Keratinocyte (primary cell): ENCODE results near the gene UBE2F.

Experiments
- EZH2 ChIP-seq: IDR thresholded peaks from one replicate; pipeline ENCODE4 v1.6.1; 2012; ENCODE audit warnings: inconsistent platforms, mild to moderate bottlenecking, low read length, moderate library complexity
- TF ChIP-seq, protein P1 (sequence below), 3 experiments: IDR thresholded peaks in 1 of 3; conservative IDR thresholded peaks in 1 of 3; optimal IDR thresholded peaks in 1 of 3; 2 replicates in 2 of 3; 3 replicates in 1 of 3; pipeline versions ENCODE3 to v1.5.1; 2011; ENCODE audit warnings: low read length in 3 of 3, mild to moderate bottlenecking in 3 of 3, moderate library complexity in 2 of 3, control low read depth in 1 of 3, inconsistent platforms in 1 of 3; ENCODE audit not compliant: insufficient read depth in 2 of 3; ENCODE audit errors: extremely low read depth in 1 of 3

DNA sequence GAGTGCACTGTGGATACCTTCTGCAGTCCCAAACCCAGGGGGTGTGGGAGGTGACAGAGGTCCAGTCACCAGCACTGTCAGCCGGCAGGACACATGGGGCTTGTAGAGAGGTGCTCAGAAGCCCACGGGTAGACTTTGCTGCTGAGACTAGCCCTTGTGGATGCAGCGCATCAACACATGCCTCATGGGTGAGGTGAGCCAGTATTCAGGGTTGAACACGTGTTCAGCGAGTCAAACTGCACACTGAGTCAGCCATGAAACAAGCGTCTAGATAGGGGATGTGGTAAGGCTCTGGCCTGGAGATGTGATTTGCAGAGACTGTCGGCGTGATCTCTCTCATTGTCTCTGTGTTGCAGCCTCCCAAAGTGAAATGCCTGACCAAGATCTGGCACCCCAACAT lies 58.2 kb downstream of the UBE2F start:
- TF ChIP-seq, protein P1, sequence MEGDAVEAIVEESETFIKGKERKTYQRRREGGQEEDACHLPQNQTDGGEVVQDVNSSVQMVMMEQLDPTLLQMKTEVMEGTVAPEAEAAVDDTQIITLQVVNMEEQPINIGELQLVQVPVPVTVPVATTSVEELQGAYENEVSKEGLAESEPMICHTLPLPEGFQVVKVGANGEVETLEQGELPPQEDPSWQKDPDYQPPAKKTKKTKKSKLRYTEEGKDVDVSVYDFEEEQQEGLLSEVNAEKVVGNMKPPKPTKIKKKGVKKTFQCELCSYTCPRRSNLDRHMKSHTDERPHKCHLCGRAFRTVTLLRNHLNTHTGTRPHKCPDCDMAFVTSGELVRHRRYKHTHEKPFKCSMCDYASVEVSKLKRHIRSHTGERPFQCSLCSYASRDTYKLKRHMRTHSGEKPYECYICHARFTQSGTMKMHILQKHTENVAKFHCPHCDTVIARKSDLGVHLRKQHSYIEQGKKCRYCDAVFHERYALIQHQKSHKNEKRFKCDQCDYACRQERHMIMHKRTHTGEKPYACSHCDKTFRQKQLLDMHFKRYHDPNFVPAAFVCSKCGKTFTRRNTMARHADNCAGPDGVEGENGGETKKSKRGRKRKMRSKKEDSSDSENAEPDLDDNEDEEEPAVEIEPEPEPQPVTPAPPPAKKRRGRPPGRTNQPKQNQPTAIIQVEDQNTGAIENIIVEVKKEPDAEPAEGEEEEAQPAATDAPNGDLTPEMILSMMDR (optimal IDR thresholded peaks at IDR 0.05 in 1 of 3, IDR thresholded peaks at IDR 0.05 in 1 of 3, conservative IDR thresholded peaks at IDR 0.05 in 1 of 3; ENCODE audit: extremely low read depth in 1 of 3, insufficient read depth in 2 of 3, low read length in 3 of 3) = peak in 2 of 3 experiments; percentile 17 to 20
- no peak for TF ChIP-seq EZH2
